ENCODE measurements around the gene UNC13D. TPM values are rescaled to one million over a fixed set of nuclear protein-coding genes. Genes with fewer than 3 reads are reported as not detected.

Gene UNC13D
- total and polyA plus RNA-seq, 9 of the 15 experiments (the other 6 are each of a cell fraction or from before 2014, with no cell fraction given): 0.86 to 244 (median 69.2) TPM

- Histone ChIP-seq H3K4me1 (replicated peaks in 1 of 2; ENCODE audit: control insufficient read depth in 2 of 2, insufficient read depth in 2 of 2, low read length in 2 of 2) (peaks cover 0 to 54% of the 10 kb centered on the region in 2 experiments; a peak in 2 of 5 replicates), H3K4me2 (ENCODE audit: insufficient read depth, low read length) (no peak overlapping the region), H3K79me2 (ENCODE audit: control insufficient read depth, insufficient read depth, low read length) (no peaks in the 10 kb centered on the region), H3K4me3 (no peak overlapping the region), H4K20me1 (replicated peaks; ENCODE audit: control insufficient read depth, insufficient read depth, low read length) (0 out of 2 replicates have a peak, but pooled peaks cover 4% of the 10 kb centered on the region), H3K36me3 (ENCODE audit: control insufficient read depth, insufficient read depth, low read length) (peaks cover 83% of the 10 kb centered on the region; the same call in 2 of the 3 replicates), H3K9me1 (ENCODE audit: control insufficient read depth, insufficient read depth, low read length) (no peaks in the 10 kb centered on the region), H2AFZ (ENCODE audit: low read depth, low read length) (no peak overlapping the region), H3K9me3 (replicated peaks; ENCODE audit: control insufficient read depth, insufficient read depth, low read depth, low read length) (no peaks in the 10 kb centered on the region), H3K27me3 (ENCODE audit: control insufficient read depth in 2 of 2, insufficient read depth in 2 of 2, low read length in 2 of 2) (no peaks in the 10 kb centered on the region), H3K27ac (ENCODE audit: extremely low read depth, low read depth, low read length) (no peak overlapping the region), H3K9ac (ENCODE audit: insufficient read depth in 1 of 2, low read depth in 2 of 2, low read length in 2 of 2) (no peak overlapping the region)
- in situ Hi-C loops (cut with MboI): no loop called here
- no peak for TF ChIP-seq ETS1 (conservative IDR thresholded peaks at IDR 0.05; ENCODE audit: control insufficient read depth, low read depth, low read length)
- TF ChIP-seq TAF15 (IDR thresholded peaks at IDR 0.05; ENCODE audit: low read depth, low read length): no peak
- no peak for TF ChIP-seq IRF9 (tag; IDR thresholded peaks at IDR 0.05)
- TF ChIP-seq PTTG1 (tag; IDR thresholded peaks at IDR 0.05; ENCODE audit: low read depth): no peak
- FAIRE-seq (no peak), DNase-seq (ENCODE audit: extremely low read depth in 1 of 4, low spot score in 3 of 4) (no peak), ATAC-seq (no peak)
- POLR2A ChIA-PET: interaction anchor here (0.5 to 8.0 kb wide), 8 partner anchors 8 to 617 kb away, joined by 3 to 121 read pairs (median 6); partner anchors contain the start of gene UNC13D
- no TSS peak for BruUV-seq (replicated peaks)
- intact Hi-C loops (cut with micrococcal nuclease): no loop called here
- WGBS (ENCODE audit: insufficient coverage, low coverage, missing lambda C conversion rate): 92% methylated on average over 10 of the region's 11 CpGs
- CTCF ChIA-PET (ENCODE audit: low intra/inter-chr PET ratio): interaction anchor here (1.3 kb wide), 1 partner anchor 64 kb away, joined by 3 read pairs; the partner anchor contains the start of gene GALK1
These were observed 16.2 kb downstream of the UNC13D start for GRCh38 chr17:75828076-75828400.
